ENCODE results near the gene PTPN9. TPM values are rescaled to one million over a fixed set of nuclear protein-coding genes. Genes with fewer than 3 reads are reported as not detected.
"Not testable (repeated sequence)": the region's sequence is repeated elsewhere in the genome, so short reads cannot be mapped to it uniquely, and the experiment has no call there.

Gene PTPN9
- total RNA-seq, 1 experiment from 2014 or later = 42.2 TPM

GRCh38 chr15:75583701-75584100, 4.6 kb upstream of the PTPN9 start:
- H4K20me1 ChIP-seq (ENCODE audit: control insufficient read depth, insufficient read depth, insufficient read length) = no peaks in the 10 kb centered on the region
- H2BK15ac ChIP-seq (ENCODE audit: low read depth, low read length) = no peak overlapping the region
- no peak overlapping the region for H2AFZ ChIP-seq (ENCODE audit: low read length)
- no peak overlapping the region for H3T11ph ChIP-seq (ENCODE audit: low read length)
- Mint-ChIP-seq H3K4me1 (peaks cover 12 to 15% of the 10 kb centered on the region in 2 experiments), H3K27ac (peak overlapping the region in 1 of 3 experiments; percentile 90; a peak in 4 of 7 replicates), H3K36me3 (ENCODE audit: insufficient read depth in 1 of 3, low read depth in 3 of 3) (peaks cover 0 to 6% (median 0%) of the 10 kb centered on the region in 3 experiments; a peak in 2 of 7 replicates), H3K4me3 (no peak overlapping the region), H3K9me3 (peaks cover 0 to 3% of the 10 kb centered on the region in 2 experiments; a peak in 2 of 5 replicates), H3K27me3 (ENCODE audit: low read depth) (no peaks in the 10 kb centered on the region)
- H2BK20ac ChIP-seq (ENCODE audit: low read depth, low read length, poor library complexity, severe bottlenecking) = no peak overlapping the region
- no peak overlapping the region for H4K8ac ChIP-seq (replicated peaks; ENCODE audit: insufficient read length, low read depth, low read length)
- no peak overlapping the region for H2BK12ac ChIP-seq (ENCODE audit: insufficient read length, low read depth, low read length)
- H3K27ac ChIP-seq (ENCODE audit: insufficient read length, low read depth, low read length) = no peak overlapping the region
- H4K5ac ChIP-seq (ENCODE audit: insufficient read length, low read depth, low read length) = no peak overlapping the region
- no peak overlapping the region for H4K91ac ChIP-seq (ENCODE audit: insufficient read length, low read depth, low read length)
- H3K56ac ChIP-seq (ENCODE audit: insufficient read length, low read depth, low read length) = no peak overlapping the region
- no CpG with 5 or more reads among the region's 5 CpGs for WGBS (ENCODE audit: extremely low coverage, insufficient read length, low lambda C conversion rate)
- H3K27me3 ChIP-seq (ENCODE audit: insufficient read depth, low read length) = no peaks in the 10 kb centered on the region
- no peak overlapping the region for H3K9ac ChIP-seq (ENCODE audit: extremely low read depth, insufficient read length, low read length)
- H2BK120ac ChIP-seq (ENCODE audit: low read depth, low read length, poor library complexity, severe bottlenecking) = no peak overlapping the region
- no peaks in the 10 kb centered on the region for H3K79me2 ChIP-seq (ENCODE audit: insufficient read depth, low read length)
- no peak overlapping the region for H3K23ac ChIP-seq (ENCODE audit: insufficient read length, low read depth, low read length)
- H3K79me1 ChIP-seq (ENCODE audit: insufficient read depth, low read depth, low read length, poor library complexity, severe bottlenecking) = no peaks in the 10 kb centered on the region
- H3K4me1 ChIP-seq (ENCODE audit: insufficient read depth, low read length) = no peaks in the 10 kb centered on the region
- H3K23me2 ChIP-seq (ENCODE audit: insufficient read length, low read depth, low read length, poor library complexity, severe bottlenecking) = peaks cover 6% of the 10 kb centered on the region
- no peak overlapping the region for H3K14ac ChIP-seq (ENCODE audit: insufficient read depth, low read length)
- H3K18ac ChIP-seq (ENCODE audit: insufficient read length, low read depth, low read length) = no peak overlapping the region
- H2BK5ac ChIP-seq (ENCODE audit: insufficient read length, low read length) = no peak overlapping the region
- H3K9me3 ChIP-seq (ENCODE audit: control insufficient read depth, low read depth, low read length) = no peaks in the 10 kb centered on the region
- H3K4me2 ChIP-seq (ENCODE audit: insufficient read depth, insufficient read length, low read length) = no peak overlapping the region
- no peak for DNase-seq
- no peak for TF ChIP-seq CTCF (conservative IDR thresholded peaks at IDR 0.05)
- H3K4ac ChIP-seq (ENCODE audit: low read depth, low read length) = no peak overlapping the region
- no peak overlapping the region for H2AK5ac ChIP-seq (ENCODE audit: insufficient read length, low read length)

- not testable (repeated sequence) for H3K9me3 Mint-ChIP-seq; H3K27me3 Mint-ChIP-seq (ENCODE audit: low read depth); H4K91ac ChIP-seq (ENCODE audit: insufficient read length, low read depth, low read length)
Measured at GRCh38 chr15:75582943-75583342, 3.8 kb upstream of the PTPN9 start.

More at GRCh38 chr15:75582943-75583342, 3.8 kb upstream of the PTPN9 start:
- H3K79me2 ChIP-seq (ENCODE audit: insufficient read depth, low read length); H2BK120ac ChIP-seq (ENCODE audit: low read depth, low read length, poor library complexity, severe bottlenecking); H3K79me1 ChIP-seq (ENCODE audit: insufficient read depth, low read depth, low read length, poor library complexity, severe bottlenecking); H3K4me2 ChIP-seq (ENCODE audit: insufficient read depth, insufficient read length, low read length); H4K5ac ChIP-seq (ENCODE audit: insufficient read length, low read depth, low read length); H2BK12ac ChIP-seq (ENCODE audit: insufficient read length, low read depth, low read length); H3T11ph ChIP-seq (ENCODE audit: low read length); H2AK5ac ChIP-seq (ENCODE audit: insufficient read length, low read length); H2BK5ac ChIP-seq (ENCODE audit: insufficient read length, low read length); H3K27ac ChIP-seq (ENCODE audit: insufficient read length, low read depth, low read length); H3K9me3 ChIP-seq (ENCODE audit: control insufficient read depth, low read depth, low read length); H3K9ac ChIP-seq (ENCODE audit: extremely low read depth, insufficient read length, low read length); H4K8ac ChIP-seq (replicated peaks; ENCODE audit: insufficient read length, low read depth, low read length); H3K14ac ChIP-seq (ENCODE audit: insufficient read depth, low read length); H4K20me1 ChIP-seq (ENCODE audit: control insufficient read depth, insufficient read depth, insufficient read length); H3K27ac Mint-ChIP-seq; H2AFZ ChIP-seq (ENCODE audit: low read length); H3K23ac ChIP-seq (ENCODE audit: insufficient read length, low read depth, low read length); H3K4ac ChIP-seq (ENCODE audit: low read depth, low read length); H3K18ac ChIP-seq (ENCODE audit: insufficient read length, low read depth, low read length); H3K56ac ChIP-seq (ENCODE audit: insufficient read length, low read depth, low read length); H3K23me2 ChIP-seq (ENCODE audit: insufficient read length, low read depth, low read length, poor library complexity, severe bottlenecking); DNase-seq; H3K4me1 ChIP-seq (ENCODE audit: insufficient read depth, low read length); H2BK20ac ChIP-seq (ENCODE audit: low read depth, low read length, poor library complexity, severe bottlenecking); H2BK15ac ChIP-seq (ENCODE audit: low read depth, low read length); H3K27me3 ChIP-seq (ENCODE audit: insufficient read depth, low read length); H3K4me3 Mint-ChIP-seq; H3K36me3 Mint-ChIP-seq (ENCODE audit: insufficient read depth in 1 of 3, low read depth in 3 of 3): not testable (repeated sequence)
- H3K4me1 Mint-ChIP-seq = peaks cover 12 to 15% of the 10 kb centered on the region in 2 experiments
- no CpG with 5 or more reads among the region's 5 CpGs for WGBS (ENCODE audit: extremely low coverage, insufficient read length, low lambda C conversion rate)

Measured in H9 (cell line).